GM04504 (cell line): ENCODE data around the gene TGFB2.

Source experiments
- DNase-seq: peaks from one replicate; pipeline ENCODE4 v3.0.0-alpha.2; 2012; ENCODE audit warnings: low read depth

Gene TGFB2

DNA sequence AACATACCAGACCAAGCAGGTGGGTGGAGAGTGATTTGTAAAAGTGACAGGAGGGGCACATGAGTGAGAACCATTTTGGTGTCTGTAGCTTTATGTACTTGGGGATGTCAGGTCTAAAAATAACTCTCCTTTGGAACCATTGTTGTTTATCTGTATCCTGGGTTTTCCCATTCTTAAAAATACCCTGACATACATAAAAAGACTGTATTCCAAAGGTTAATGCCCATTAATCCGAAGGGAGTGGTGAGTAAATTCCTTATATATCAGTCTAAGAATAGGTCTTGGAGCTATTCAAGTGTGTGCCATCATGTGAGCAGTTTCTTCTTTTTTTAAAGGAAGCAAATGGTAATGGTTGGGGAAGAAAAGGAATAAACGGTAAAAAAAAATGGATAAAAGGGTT lies 117.5 kb downstream of the TGFB2 start:
- no peak for DNase-seq

DNA sequence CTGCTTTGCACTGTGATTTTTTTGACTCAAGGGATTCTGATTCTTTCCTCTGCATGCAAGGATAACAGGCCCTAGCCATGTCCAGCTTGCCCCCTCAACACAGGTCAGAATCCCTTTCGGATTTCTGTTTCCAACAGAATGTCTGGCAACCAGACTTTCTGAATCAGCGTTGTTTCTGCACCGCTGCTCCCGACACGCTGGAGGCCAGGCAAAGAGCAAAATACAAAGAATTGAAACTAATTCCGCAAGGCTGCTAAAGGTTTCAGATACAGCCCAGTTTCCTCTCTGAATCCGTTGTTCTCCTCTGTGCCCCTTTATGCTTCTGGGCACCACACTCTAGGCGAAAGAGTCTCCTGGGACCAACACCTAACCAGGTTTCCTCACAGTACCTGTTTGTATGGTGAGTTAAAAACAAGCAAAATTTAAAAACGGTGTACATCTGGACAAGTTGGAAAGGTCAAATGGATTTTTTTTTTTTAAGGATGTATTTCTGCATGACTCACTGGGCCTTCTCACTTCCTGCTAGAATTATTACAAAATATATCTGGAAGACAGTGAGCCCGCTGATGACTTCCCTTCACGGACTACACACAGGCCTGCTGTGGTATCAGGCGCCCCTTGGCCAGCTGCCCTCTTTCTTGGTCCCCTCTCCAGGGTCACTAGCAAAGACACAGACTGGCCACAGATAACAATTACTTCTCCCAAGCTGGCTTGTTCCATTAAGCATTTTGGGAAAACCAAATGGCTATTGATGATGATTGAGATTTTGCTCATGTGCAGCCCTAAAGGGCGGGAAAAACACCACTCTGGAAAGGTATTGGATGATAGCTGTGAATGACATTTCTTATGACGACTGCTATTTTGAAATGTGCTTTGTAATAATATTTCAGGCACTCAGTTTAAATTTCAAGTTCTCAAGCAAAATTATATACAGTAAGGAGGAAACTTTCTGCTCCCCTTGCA lies 118.3 kb downstream of the TGFB2 start:
- DNase-seq, result no peak

DNA sequence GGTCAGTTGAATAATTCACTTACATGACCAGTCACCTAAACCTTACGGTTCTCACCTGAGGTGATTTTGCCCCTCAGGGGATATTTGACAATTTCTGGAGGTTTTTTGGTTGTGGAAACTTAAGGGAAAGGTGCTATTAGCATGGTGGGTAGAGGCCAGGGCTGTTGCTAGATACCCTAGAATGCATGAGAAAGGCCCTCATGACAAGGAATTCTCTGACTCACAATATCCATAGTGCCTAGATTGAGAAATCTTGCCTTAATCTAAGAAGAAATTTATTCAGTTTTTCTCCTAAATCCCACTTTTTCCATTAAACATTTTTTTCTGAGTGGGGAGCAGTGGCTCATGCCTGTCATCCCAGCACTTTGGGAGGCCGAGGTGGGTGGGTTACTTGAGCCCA lies 119.7 kb downstream of the TGFB2 start:
- DNase-seq, result no peak

DNA sequence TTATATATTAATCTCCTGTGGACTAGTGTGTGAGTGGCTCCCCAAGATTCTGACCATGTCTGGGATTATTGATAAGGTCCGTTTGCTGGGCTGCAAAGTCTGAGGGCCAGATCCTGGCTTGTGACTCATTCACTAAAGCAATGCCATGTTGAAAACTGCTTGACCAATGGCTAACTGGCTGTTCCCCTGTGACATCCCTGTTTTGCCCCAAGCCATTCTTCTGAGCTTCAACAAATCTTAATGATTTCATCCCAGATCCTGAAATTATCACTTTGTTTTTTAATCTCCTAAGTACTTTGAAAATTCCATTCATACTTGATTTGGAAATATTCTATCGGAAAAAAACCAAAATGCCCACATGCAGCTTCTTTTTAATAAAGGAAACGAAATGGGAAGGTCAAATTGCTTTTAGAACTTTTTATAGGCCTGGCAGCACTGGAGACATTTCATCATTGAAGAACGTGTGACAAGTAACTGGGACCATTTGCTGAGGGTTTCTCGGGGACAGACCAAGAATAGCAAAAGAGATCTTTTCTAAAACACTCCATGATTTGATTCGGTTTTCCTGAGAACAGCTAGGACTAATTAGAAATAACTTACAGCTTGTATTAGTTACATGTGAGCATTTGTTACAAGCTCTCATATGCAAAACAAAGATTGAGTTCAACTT lies 121.3 kb downstream of the TGFB2 start:
- no peak for DNase-seq

DNA sequence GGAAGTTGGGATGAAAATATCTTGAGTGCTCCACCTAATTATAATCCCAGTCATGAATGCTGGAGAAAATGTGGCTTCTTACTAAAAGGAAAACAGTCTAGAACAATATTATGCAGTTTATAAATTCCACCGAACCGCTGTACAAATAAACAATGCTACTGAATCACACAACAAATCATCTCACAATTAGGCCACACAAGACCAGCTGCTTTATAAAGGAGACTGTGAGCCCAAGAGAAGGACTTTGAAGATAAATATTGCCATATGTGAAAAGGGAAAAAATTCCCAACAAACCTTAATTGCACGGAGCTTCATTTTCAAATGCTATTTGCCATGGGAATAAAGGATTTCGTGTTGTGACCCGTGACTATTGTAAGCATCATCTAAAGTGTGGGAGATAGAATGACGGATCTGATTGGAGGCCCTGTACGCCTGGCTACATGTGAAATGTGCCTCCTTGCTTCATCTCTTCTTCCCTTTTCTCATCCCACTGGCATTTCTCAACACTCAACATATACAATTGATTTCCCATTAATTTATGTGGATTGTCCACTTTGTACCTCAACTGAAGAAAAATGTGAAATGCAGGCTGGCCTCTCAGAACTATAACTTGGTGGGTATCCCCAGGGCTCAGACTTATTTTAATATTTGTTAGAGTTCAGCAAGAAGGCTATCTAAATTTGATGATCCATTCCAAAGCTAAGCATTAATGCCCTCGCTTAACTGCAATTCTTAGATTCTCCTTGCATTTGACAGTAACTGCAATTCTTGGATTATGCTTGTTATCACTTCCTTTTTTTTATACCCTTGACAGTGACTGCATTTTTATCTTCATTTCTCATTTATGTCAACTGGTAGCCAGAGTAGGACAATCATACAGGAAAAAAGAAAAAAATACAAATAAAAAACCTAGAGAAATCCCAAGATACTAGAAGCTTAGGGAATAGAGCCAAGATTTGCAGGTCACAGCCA lies 122.3 kb downstream of the TGFB2 start:
- DNase-seq, result peak; percentile 82

DNA sequence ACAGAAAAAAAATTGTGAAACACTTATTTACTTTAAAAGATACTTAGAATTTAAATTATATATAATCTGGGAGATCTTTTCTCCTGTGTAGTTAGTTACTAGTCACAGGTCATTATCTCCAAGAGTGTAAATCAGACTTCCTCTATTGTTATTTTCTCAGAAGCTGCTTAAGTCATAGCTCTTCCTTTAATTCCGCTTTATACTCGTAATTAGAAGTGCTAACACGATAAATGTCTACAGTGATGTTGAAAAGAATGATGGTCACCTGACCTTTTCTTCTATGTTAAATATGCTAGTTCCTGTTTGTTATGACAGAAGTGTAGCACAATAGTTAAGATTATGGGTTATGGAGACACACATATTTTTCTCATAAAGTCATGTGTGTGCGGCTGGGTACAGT lies 123.6 kb downstream of the TGFB2 start:
- no peak for DNase-seq

DNA sequence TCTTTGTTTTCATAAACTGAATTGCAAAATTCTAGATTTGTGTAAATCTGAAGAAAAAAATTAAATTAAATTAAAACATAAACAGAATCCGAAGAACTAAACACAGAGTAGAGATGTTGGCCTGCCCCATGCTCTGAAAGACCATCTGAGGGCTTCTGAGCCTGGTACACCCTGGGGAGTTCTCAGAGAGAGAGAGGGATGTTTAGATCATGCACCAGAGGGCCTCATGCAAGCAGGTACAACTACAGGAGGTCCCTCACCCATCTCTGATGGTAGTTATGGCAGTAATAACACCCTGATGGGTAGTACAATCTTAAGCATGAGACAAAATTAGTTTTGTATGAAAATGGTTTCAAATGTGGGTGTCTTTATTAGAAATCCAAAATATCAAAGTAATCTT lies 127.7 kb downstream of the TGFB2 start:
- DNase-seq, result no peak

DNA sequence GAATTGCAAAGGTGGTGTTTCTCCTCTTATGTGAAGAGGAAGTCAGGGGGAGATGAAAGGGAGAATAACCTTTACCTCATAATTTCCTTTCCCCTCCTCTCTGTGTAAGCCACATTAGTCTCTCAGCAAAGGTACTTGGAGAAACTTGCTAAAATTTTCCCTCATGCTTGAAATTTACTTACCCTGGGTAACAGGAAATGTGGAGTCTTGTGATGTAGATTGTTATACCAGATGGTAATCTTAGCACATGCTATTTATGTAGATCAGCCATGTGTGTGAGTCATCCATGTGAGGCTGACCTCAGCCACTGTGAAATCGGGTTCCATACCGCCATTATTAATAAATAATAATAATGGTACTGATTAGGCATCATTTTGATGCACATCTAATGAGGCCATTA lies 128.4 kb downstream of the TGFB2 start:
- DNase-seq, result no peak

DNA sequence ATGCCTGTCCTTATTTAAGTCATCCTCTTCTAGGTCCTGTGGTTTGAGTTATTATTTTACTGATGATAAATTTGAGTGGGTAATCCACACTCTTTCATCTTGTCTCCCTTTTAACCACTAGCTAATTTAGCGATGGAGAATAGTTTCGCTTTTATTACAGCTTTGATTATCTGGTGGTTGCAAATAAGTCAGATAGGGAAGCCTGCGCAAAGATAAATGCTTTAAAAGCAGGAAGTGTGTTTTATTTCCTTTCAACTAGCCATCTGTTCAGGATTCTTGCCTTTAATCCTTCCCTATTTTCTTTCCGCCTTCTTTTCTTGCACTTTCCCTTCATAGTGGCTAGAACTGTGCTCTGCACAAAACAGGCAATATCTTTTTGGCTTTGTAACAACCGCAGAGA lies 129.0 kb downstream of the TGFB2 start:
- DNase-seq, result no peak

DNA sequence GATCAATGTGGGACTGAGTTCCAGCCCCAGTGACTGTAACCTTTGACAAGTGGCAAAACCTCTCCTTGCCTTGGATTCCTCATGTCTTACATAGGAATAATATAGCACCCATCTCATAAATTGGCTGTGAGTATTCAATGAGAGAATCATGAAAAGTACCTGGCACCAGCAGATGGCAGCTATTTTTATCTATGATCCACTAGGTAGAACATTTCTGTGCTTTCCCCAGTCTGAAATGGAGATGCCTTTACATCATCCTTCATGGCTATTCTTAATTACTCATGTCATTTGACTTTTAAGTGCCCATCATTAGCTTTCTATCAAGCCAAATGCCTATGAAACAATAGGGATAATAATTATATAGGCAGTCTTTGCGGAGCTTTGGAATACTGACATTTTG lies 130.1 kb downstream of the TGFB2 start:
- no peak for DNase-seq

DNA sequence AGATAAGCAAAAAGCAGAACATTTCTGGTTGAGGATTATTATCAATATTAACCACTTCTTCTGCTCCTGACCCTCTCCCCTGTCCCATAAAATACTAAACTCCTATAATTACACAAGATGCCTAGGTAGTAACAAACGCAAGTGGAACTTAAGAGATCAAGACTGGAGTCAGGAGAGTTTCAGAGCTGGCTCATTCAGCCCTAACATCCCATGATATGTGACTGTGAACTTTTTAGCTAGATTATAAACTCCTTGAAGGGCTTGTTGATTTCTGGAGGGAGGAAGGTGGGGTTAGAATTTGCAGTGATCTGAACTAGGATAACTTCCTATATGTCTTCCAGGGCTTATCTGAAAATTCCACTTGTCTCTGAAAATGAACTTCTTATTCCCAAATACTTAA lies 130.6 kb downstream of the TGFB2 start:
- DNase-seq, result no peak

DNA sequence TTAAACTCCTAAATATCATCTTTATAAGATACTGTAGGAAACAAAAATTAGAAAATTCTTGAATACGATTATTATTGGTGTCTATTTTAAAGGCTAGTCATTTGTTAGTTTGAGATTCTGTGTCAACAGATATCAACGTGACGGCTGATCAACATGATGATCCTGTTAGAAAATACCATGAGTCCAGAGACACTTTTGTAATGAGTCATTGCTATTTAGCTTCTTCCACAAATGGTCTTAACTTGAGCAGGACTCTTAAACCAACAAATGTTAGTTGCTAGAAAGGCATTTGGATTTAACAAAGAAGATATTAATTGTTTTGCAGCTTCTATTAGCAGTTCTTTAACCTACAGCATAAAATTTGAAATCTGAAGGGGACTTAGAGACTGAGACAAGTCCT lies 131.2 kb downstream of the TGFB2 start:
- peak; percentile 52 for DNase-seq

DNA sequence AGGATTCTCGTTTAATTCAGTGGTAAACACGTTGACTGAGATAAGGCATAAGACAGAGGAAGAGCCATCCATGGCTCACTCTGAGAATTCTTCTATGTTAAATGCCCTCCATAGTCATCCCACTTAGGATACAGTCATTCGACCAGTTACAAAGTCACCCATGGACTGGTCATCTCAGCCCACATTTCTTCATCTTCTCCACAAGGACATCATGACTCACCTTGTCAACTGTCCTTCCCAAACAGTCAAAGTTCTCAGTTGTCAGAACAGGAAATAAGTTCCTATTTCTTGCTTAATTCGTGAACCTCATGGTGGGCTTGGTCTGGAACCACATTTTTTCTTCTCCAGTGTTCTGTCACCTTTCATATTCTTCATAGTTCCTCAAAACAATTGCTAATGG lies 133.2 kb downstream of the TGFB2 start:
- DNase-seq, result no peak

DNA sequence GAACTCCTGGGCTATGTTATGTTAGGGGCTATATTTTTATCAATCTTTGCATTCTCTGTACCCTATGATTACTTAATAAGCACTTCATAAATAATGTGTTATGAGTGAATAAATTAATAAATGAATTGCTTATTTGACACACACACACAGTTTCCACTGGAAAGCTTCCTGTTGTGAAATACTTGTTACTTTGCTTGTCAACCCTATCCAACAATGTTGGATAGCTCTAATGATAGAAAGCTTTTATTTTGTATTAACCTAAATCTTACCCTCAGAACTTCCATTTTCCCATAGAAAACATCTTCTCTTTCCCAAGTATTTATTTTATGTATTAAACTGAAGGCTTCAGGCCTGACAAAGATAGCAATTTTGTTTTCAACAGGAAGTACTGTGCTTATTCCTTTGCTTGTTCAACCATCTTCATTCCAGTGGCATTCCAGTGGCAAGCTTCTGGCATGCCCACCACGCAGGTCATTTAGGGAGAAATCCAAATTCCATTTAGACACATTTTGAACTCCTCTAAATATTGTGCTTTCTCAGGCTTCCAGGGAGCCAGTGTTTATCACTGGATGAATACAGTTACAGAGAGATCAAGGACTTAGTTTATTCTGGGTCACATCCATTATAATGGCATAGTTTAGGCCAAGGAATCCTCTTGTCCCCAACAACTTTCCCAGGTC lies 134.4 kb downstream of the TGFB2 start:
- DNase-seq, result peak; percentile 48

DNA sequence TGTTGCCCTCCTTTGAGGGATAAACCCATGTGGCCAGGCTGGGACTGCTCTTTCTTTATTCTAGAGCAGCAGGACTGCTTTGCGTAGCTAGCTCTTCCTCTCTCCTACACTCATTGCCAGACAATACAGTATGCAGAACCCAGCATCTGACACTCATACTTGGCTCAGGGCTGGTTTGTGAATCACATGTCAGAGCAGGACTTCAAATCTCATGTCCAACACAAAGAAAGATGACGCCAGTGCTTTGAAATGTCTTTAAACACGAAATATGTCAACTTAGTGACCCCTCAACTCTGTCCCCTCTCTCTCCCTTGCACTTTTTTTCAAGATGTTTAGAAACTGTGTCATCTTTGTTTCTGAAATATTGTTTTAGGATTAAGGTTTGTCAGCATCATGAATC lies 135.0 kb downstream of the TGFB2 start:
- peak; percentile 74 for DNase-seq

DNA sequence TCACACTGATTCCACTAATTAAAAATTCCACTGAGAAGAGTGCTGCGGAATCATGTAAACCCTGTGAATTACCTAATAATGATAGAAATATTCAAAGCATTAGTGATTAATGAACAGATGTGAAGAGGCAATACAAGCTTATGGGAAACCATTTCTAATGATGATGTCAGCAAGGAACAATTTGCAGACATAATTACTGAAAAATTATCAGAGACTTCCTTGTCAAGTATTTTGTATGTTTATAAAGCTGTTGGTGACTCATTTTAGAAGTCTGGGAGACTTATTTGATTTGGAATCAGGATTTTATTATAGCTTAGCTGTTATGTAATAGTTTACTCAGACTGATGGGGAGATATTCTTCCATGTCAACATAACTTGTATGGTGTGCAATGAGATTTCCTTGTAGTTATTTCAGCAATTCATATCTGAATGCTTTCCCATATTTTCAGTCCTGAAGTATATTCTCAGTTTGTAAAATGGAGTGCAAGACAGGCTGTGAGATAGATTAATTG lies 135.5 kb downstream of the TGFB2 start:
- DNase-seq, result peak; percentile 75

DNA sequence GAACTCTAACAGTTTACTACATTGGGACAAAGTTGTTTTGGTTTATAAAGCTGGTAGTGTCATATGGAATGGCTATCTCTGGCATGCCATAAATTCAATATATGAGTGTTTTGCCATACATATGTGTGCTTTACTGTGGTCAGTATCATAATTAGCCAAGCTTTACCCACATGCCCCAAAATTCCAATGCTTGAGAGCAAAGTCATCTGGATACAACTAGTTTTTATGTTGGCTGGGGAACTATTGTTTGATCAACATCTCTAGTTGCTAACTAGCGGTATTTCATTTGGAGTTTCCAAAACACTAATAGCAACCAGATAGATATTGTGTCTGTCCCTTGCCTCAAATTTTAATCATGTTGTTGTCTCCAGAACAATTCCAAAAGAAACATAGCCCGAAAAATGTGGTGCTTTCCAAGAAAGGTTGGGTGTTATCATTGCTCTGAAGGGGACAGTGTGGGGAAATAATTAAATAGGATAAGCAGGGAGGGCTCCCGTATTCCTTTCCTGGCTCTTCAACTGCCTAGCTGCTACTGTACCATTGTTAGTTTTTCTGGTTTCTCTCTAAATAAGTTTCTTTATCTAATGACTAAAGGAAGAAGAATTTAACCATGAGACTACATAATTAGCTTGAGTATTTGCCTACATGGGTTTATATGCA lies 136.1 kb downstream of the TGFB2 start:
- DNase-seq, result peak; percentile 56

DNA sequence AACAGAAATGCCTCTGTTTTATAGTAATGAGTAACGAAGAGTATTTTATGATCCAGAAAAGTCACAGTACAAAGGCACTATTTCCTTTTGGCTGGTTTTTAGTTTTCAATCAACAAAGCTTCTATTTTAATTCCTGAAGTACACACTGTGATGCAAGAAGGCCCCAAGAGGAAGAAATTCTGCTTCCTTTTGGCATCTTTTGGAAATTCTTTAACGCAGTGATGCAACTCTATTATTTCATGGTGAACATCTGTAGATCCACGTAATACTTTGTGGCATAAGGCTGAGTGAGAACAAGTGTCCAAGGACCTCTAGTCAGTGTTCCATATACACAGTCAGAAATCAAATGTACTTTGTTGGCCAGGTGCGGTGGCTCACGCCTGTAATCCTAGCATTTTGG lies 137.5 kb downstream of the TGFB2 start:
- DNase-seq, result peak; percentile 73

DNA sequence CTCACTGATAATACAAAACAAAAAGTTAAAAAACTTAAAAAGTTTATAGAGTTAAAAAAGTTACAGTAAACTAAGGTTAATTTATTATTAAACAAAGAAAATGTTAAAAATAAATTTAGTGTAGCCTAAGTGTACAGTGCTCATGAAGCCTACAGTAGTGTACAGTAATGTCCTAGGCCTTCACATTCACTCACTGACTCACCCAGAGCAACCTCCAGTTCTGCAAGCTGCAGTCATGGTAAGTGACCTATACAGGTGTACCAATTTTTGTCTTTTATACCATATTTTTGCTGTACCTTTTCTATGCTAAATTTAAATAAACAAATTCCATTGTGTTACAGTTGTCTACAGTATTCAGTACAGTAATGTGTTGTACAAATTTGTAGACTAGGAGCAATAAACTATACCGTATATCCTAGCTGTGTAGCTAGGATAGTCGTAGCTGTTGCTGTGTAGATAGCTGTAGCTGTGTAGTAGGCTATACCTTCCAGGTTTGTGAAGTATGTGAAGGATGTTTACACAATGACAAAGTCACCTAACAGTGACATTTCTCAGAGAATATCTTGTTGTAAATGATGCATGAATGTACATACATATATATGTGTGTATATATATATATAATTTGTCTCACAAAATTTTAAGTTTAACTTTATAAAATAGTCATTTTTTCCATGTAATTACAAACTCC lies 140.2 kb downstream of the TGFB2 start:
- DNase-seq, result no peak

DNA sequence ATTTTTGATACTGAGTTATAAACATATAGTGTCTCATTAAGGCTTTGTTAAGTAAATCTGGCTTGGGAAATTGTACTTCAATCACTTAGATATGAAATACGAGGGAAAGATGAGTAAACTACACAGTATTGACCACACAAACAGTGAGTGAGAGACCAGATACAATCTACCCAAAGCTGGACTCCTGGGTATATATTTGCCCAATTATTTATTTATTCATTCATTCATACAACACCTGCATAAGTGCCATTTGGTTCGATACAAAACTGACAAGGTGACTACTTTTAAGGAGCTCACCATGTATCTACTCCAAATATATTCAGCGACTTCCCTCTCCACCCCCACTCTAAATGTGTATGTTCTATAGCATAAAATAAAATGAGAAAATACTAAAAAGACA lies 143.4 kb downstream of the TGFB2 start:
- DNase-seq, result no peak
